ENCODE results near the gene VPS4B.
"Not testable (repeated sequence)": the region's sequence is repeated elsewhere in the genome, so short reads cannot be mapped to it uniquely, and the experiment has no call there.

VPS4B gene

DNA sequence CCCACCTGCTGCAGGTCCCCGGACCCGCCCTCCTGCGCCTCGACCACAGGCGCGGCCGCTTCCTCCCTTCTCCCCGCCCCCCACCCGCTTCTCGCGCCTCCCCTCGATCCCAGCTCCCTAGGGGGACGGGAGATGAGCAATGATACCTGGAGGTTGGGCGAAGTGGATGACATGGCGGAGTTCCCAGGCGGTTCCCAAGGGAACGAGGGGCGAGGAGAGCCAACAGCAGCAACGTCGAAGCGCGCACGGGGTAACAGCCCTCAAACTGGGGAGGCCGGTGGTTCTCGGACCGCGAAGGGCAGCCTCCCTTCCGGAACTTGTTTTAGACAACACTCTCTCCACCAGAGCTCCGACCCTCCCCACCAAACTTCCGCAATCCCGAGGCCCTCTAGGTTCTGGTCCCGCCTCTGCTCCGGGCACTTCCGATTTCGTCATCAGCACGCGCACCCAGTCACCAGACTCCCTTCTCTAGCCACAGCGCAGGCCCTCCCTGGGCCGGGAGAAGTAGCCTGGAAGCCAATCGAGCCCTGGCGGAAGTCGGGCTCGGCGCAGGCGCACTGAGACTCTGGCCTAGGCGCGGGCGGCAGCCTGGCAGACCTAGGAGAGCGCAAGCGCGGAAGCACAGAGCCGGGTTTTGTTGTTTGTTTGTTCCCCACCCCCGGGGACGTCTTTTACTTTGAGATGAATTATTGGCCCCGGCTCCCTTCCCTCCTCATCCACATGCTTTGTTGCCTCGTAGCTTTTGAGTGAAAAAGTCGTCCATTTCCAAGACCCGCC, at the start of gene VPS4B:
VPS4B (minus strand) TSS at position 390 of the 777 bp plus-strand sequence; CDS start at position 173, 217 bp downstream.
- peak; percentile 100 for DNase-seq

DNA sequence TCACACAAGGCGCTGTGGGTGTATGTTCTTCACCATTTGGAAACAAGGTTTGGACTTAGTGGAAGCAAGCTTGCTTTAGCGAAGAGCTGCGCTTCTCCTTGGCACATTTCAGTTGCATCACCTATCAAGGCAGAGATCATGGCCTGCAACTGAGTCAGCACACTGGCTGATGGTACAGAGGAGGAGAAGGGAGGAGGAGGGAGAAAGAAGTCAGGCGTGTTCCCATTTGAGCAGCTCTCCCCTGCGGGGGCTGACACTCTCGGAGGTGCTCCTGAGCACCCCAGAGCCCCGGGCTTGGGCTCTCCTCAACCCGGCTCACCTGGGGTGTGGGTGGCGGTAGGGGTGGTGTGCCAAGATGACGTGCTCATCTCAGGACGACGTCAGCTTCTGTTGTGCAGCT, 48.5 kb upstream of the VPS4B start:
- no peak for DNase-seq

DNA sequence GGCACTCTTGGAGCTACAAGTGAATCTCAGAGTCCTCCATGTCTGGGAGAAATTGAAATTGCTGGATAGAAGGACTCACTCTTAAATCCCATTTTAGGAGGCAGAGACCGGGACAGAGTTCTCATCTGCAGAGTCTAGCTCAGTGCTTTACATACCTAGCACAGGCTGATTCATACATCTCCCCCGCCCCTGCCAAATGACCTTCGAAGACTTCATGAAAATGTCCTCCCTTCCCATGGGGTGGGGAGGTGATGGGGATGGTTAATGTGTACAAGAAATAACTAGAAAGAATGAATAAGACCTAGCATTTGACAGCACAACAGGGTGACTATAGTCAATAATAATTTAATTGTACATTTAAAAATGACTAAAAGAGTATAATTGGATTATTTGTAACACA, 46.3 kb upstream of the VPS4B start:
- no peak for DNase-seq

- DNase-seq: no peak
Measured at GRCh38 chr18:63467699-63468098, 45.4 kb upstream of the VPS4B start.

DNA sequence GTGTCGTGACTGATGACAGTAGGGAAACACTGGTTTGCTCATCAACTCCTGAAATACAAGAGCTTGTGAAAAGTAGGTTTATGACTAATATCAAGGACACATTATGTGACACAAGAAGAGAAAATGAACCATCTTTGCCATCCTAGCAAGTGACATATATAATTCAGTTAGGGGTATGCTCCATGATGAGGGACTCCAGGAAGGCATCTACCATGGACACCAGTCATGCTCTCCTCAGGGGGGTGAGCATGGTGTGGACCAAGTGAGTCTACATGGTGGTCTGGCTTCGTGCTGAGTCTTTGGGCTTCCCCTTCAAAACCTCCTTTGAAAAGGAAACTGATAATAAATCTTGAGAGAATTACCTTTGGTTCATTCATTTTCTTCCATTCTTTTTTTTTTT, 42.8 kb upstream of the VPS4B start:
- no peak for DNase-seq

DNA sequence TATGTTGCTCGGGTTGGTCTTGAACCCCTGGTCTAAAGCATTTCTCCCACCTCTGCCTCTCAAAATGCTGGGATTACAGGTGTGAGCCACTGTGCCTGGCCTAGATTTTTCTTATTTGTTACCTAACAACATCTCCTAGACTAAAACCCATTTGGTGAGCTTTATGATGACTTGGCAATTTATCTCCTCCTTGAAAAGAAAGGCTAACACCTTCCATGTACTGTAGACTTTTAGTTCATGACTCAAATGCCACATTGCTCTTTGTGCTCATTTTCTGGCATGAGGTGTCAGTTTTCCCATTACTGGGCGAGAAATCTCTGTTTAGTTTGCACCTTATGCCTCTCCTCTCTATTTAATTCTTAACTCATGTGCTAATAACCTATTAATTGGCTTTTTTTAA, 42.2 kb upstream of the VPS4B start:
- DNase-seq: no peak

DNA sequence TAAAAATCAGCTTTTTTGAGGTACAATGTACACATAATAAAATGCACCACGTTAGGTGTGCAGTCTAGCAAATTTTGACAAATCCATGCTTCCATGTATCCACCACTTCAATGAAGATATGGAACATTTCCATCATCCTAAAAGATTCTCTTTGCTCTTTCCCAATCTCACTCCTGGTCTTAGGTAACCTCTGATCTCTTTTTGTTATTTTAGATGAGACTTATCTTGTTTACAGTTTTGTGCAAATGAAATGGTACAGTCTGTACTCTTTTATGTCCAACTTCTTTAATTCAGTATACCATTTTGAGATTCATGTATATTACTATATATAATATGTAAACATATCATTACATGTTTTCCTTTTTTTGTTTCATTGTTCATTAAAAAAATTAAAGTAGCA, 38.1 kb upstream of the VPS4B start:
- DNase-seq: no peak

GRCh38 chr18:63457977-63458376, 35.7 kb upstream of the VPS4B start:
- DNase-seq: no peak

DNA sequence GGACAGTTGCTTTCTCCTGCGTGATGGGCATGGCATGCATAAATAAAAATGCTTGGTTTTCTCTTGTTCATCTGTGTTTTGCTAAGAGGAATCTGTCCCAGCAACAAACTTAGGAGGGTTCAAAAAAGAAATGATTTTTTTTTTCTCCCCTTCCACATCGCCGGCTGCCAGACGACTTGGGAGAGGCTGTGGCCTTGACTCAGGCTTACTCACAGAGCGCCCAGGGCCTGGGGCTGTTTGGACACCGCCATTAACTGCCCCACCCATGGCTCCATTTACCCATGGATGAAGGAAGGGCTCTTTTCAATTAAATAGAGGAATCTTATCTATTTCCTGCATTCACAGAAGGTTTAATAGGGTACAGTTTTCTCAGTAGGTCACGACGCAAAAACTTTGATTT, 32.2 kb upstream of the VPS4B start:
- DNase-seq: no peak

- DNase-seq: not testable (repeated sequence)
Measured at GRCh38 chr18:63452751-63453150, 30.5 kb upstream of the VPS4B start.

DNA sequence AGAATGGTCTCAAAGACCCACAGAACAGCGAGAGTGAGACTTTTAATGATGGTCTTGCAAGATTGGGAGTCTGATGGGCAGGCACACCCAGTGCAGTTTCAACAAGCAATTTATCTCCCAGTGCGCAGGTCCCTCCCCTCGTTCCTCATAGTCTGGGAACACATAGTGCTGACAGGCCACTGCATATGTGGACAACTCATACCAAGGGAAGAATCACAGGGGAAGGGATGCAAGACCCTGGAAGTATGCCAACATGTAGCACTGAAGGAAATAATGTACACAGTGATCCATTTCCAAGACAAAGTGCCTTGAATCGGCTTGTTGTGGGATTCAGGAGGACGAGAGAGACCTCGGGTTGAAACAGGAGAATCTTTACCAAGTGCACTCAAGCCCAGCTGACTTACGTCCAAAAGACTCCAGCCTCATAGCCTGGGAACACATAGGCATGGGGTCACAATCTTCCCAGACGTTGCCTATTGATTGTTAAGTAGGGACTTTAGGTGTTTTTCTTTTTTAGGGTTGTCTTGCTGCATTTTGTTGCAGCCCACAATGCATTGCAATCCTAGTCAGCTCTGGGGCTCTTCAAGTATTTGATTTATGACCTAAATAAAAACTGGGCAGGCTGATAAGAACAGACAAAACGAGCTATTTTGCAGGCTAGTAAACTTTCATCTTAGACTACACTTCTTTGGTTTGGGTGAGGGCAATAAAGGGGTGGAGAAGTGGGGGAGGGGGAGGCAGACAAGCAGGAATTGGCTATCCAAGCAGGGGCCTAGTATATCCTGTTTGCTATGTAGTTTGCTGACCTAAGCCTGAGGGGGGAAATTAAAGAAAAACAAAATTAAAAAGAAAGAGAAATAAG, 29.8 kb upstream of the VPS4B start:
- DNase-seq: no peak

DNA sequence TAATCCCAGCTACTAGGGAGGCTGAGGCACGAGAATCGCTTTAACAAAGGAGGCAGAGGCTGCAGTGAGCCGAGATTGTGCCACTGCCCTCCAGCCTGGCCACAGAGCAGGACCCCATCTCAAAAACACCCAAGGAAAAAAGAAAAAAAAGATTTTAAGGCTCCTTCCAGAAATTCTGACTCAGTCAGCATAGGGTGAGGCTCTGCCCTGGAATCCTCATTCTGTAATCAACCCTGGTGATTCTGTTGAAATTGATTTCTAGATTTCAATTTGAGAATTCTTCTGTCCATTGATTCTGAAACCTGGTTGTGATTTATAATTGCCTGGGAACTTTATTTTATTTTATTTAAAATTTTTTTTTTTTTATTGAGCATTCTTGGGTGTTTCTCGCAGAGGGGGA, 27.1 kb upstream of the VPS4B start:
- DNase-seq: no peak

DNA sequence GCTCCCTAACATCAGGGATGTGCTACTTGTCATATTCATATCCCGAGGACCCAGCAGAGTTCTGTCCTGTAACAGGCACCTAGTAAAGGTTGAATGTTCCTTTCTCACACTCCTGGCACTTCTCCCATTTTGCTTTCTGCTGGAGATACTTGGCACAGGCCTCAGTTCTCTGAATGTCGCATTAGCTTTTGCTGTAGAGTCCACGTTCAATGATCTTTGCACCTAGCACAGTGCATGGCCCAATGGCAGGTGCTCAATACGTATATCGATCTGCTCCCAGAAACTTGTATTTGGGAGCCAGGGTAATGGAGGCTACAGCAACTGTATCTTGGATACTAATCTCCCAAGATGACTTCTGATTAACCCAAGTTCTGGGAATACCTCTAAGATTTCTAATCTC, 24.8 kb upstream of the VPS4B start:
- DNase-seq: no peak

DNA sequence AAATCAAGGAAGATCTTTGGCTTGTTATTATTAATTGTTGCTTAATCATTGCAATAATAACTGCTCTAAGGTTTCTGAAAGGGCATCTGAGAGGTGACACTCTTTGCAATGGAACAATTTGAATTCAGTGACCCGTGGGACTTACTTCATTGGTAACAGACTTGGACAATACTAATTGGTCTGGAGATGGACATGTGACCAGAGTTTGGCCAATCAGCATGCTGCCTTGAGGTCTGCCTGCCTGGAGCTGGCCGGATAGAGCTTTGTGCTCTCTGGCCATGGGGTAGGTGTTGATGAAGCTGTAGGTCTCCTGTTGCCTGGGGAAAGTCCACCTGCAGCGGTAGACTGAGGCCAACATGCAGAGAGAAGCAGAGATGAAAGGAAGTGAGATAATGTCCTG, 24.0 kb upstream of the VPS4B start:
- no peak for DNase-seq

- no peak for DNase-seq
Measured at GRCh38 chr18:63445037-63445436, 22.8 kb upstream of the VPS4B start.

DNA sequence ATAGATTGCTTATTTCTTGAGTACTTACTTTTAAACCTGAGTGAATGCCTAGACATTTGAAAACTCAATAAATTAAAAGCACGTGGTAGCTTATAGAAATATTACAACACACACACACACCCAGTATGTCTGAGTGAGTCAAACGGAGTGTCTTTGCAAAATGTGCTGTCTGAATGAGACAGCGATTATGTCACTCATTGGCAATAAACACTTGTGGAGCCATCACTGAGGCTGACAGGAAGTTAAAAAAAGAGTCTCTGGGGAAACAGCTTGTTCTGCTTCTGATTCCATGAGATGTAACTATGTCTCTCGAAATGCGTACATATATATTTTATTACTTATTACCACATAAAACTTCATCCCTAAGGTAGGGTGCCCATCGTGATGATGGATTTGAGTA, 22.3 kb upstream of the VPS4B start:
- DNase-seq: no peak

GRCh38 chr18:63443829-63444228, 21.6 kb upstream of the VPS4B start:
- DNase-seq: no peak

DNA sequence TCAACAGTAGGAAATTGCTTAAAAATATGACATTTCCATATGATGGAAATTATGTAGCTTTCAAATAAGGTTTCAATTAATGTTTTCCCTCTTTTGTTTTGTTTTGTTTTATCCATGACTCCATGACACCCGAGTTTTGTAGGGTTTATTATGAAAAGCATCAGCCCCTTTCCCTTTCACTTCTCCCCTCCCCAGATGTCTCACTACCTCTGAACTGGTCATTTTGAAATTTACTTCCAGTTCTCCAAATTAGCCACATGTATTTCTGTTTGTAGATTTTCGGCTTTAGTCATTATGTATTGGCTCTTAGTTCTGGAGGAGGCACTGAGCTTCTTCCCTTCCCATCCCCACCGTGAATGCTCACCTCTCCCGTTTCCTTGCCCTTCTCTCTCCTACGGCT, 18.6 kb upstream of the VPS4B start:
- no peak for DNase-seq

DNA sequence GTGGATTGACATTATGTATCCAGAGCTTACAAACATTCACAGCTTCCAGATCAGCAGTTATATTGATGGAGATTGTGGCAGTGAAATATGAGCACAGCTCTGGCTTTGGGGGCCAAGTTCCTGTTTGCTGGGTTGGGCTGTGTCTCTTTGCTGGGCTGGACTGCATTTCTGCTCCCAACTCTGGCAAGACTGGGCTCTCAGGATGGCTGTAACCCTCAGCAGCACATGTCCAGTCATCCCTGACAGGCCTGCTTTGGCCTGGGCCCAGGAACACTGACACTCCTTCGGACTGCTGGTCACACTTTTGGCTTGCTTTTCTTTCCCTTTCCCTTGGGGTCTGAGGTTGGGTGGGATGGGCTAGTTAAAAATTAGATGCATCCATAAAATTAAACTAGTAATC, 17.9 kb upstream of the VPS4B start:
- DNase-seq: no peak

GRCh38 chr18:63439334-63439733, 17.1 kb upstream of the VPS4B start:
- DNase-seq: peak; percentile 71

DNA sequence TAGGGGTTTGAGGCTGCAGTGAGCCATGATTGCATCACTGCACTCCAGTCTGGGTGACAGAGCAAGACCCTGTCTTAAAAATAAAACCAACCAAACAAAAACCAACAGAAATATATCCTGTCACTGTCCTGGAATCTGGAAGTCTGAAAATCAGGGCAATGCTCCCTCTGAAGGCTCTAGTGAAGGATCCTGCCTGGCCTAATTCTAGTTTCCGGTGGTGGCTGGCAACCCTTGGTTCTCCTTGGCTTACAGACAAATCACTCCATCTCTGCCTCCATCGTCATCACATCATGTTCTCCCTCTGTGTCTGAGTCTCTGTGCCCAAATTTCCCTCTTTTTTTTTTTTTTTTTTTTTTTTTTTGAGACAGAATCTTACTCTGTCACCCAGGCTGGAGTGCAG, 15.9 kb upstream of the VPS4B start:
- DNase-seq: no peak

- no peak for DNase-seq
Measured at GRCh38 chr18:63433334-63433866, 11.1 kb upstream of the VPS4B start.

GRCh38 chr18:63431180-63431579, 8.9 kb upstream of the VPS4B start:
- DNase-seq: no peak

- DNase-seq: no peak
Measured at GRCh38 chr18:63430526-63430925, 8.2 kb upstream of the VPS4B start.
